ENCODE results near the gene BLOC1S3.

DNA sequence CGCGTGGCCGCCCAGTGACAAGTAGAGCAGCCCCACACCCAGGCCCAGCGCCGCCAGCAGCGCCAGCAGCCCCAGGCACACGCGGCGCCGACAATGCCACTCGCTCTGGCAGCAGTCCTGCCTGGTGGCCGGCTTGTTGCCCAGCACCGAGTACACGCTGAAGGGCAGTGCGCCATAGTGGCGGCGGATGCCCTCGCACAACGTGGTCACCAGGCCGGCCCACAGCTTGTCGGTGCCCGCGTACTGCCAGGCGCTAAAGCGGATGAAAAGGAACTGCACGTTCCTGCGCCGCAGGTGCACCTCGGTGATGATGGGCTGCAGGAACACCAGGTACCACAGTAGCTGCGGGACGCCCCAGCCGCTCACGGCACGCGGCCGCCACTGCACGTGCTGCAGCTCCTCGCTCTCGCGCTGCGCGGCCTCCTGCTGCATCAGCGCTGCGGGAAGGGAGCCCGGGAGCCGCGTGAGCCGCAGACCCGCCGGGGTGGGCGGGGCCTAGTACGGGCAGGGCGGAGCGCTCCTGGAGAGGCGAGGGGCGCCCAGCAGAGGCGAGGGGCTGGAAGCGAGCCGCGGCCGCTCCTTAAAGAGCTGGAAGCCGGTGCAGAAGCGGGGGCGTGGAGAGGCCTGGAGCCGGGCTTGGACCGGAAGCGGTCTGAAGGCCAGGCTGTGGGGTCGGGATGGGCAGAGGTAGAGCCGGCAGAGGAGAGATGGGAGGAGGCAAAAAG lies 25.1 kb upstream of the BLOC1S3 start:
- TF ChIP-seq CTCF (IDR thresholded peaks at IDR 0.05) (no peak), POLR2A (IDR thresholded peaks at IDR 0.05) (no peak)

Measured in thyroid gland (tissue), 4 donors.